A549 (cell line): ENCODE measurements around the gene VSTM4. TPM values are rescaled to one million over a fixed set of nuclear protein-coding genes. Genes with fewer than 3 reads are reported as not detected.

ENCODE experiments used
- ATAC-seq, 2 experiments: fragments of 200-7000 bp in 1 of 2; fragments of >200 bp in 1 of 2; cut with Nextera tagmentation in 1 of 2; cut with Tn5 transposase in 1 of 2; 3 replicates each; pipeline versions ENCODE4 v1.8.0 to v1.9.1; 2018 to 2020; ENCODE audit warnings: mild to moderate bottlenecking in 1 of 2, moderate library complexity in 1 of 2
- CTCF ChIA-PET: fragments of 300-600 bp; sonication (Branson Sonifier 250); formaldehyde crosslinking; extraction: SDS; loops from one replicate; lab custom pipeline; 2021; ENCODE audit warnings: antibody characterized with exemption, inconsistent platforms; lab: Yijun Ruan, JAX
- POLR2A ChIA-PET: fragments of 350-600 bp; formaldehyde crosslinking; extraction: SDS; loops from one replicate; lab custom pipeline; 2021; ENCODE audit warnings: antibody characterized with exemption, inconsistent platforms; lab: Yijun Ruan, JAX
- DNase-seq, 2 experiments: peaks; one replicate each; pipeline versions ENCODE4 v3.0.0 to v3.0.0-alpha.2; 2011 to 2016; ENCODE audit warnings: low read depth in 1 of 2, low spot score in 1 of 2
- FAIRE-seq: peaks from 2 replicates; lab custom pipeline; 2011; peaks lifted over from hg19 to GRCh38; lab: Jason Lieb, UNC
- H3K27ac ChIP-seq, 2 experiments: fragments of >200 bp; sonication (Bioruptor Twin); formaldehyde crosslinking; 3 replicates each; pipeline ENCODE4 v1.5.1; 2016 to 2017
- H3K4me1 ChIP-seq: fragments of >200 bp; sonication (Bioruptor Twin); formaldehyde crosslinking; 3 replicates; pipeline ENCODE4 v1.6.1; 2016
- H3K4me2 ChIP-seq: fragments of >200 bp; sonication (Bioruptor Twin); formaldehyde crosslinking; 3 replicates; pipeline ENCODE4 v1.6.1; 2016
- H3K4me3 ChIP-seq: fragments of >200 bp; sonication (Bioruptor Twin); formaldehyde crosslinking; 3 replicates; pipeline ENCODE4 v1.5.1; 2016
- H3K9me3 ChIP-seq: fragments of >200 bp; sonication (Bioruptor Twin); formaldehyde crosslinking; 3 replicates; pipeline ENCODE4 v1.6.1; 2016
- CEBPB ChIP-seq, 2 experiments: fragments of >200 bp in 1 of 2; sonication (Bioruptor Twin) in 1 of 2; formaldehyde crosslinking in 1 of 2; IDR thresholded peaks; 2 replicates each; pipeline ENCODE4 v1.6.1; 2012 to 2016
- CHD2 ChIP-seq: fragments of 150-350 bp; IDR thresholded peaks from 2 replicates; pipeline ENCODE4 v1.6.1; 2014; ENCODE audit warnings: low read length; ENCODE audit not compliant: partially characterized antibody
- EP300 ChIP-seq, 2 experiments: fragments of >200 bp; sonication (Bioruptor Twin); formaldehyde crosslinking; IDR thresholded peaks; 2 replicates in 1 of 2; 3 replicates in 1 of 2; pipeline ENCODE4 v1.6.1; 2016 to 2017
- ESRRA ChIP-seq: fragments of 150-350 bp; IDR thresholded peaks from 2 replicates; pipeline ENCODE4 v1.6.1; 2014; ENCODE audit warnings: mild to moderate bottlenecking, low read length, borderline replicate concordance
- JUNB ChIP-seq: fragments of >200 bp; sonication (Bioruptor Twin); formaldehyde crosslinking; IDR thresholded peaks from 2 replicates; pipeline ENCODE4 v1.6.1; 2016
- MYC ChIP-seq: IDR thresholded peaks from 2 replicates; pipeline ENCODE4 v1.6.1; 2012; ENCODE audit warnings: mild to moderate bottlenecking, inconsistent platforms, low read length, improper control_type of control experiment, borderline replicate concordance
- NPAS2 ChIP-seq: fragments of 250-450 bp; sonication (Bioruptor Pico); IDR thresholded peaks from 2 replicates; pipeline ENCODE4 v1.8.0; 2022; ENCODE audit warnings: mild to moderate bottlenecking, moderate library complexity, borderline replicate concordance
- POLR2AphosphoS2 ChIP-seq: conservative IDR thresholded peaks from 2 replicates; pipeline ENCODE4 v1.6.1; 2012; ENCODE audit warnings: low read length, improper control_type of control experiment, inconsistent platforms
- RAD21 ChIP-seq, 2 experiments: fragments of >200 bp in 1 of 2; sonication (Bioruptor Twin) in 1 of 2; formaldehyde crosslinking in 1 of 2; IDR thresholded peaks in 1 of 2; conservative IDR thresholded peaks in 1 of 2; 2 replicates in 1 of 2; 3 replicates in 1 of 2; pipeline ENCODE4 v1.6.1; 2012 to 2018; ENCODE audit warnings: inconsistent platforms in 1 of 2
- RCOR1 ChIP-seq: fragments of 150-350 bp; IDR thresholded peaks from 2 replicates; pipeline ENCODE4 v1.6.1; 2014; ENCODE audit warnings: antibody characterized with exemption, low read length, low read depth
- ZFP36 ChIP-seq: fragments of 450-650 bp; IDR thresholded peaks from 2 replicates; pipeline ENCODE4 v1.6.1; 2014; ENCODE audit warnings: borderline replicate concordance; ENCODE audit not compliant: partially characterized antibody
- WGBS: methylation state at CpG from one replicate; pipeline ENCODE4 v1.1.6; 2017; ENCODE audit errors: missing lambda C conversion rate; 5-methylcytosine and 5-hydroxymethylcytosine counted together
- polyA plus RNA-seq, 4 experiments: library from polyadenylated mRNA; depleted of rRNA in 3 of 4; stranded (reverse); fragments of >200 nt; fragmentation: RNase III in 1 of 4; extraction: RNeasy Plus Mini Kit Qiagen cat#74134 plus additional on column Dnase treatment in 1 of 4; gene quantifications; 2 replicates in 3 of 4; 3 replicates in 1 of 4; pipeline ENCODE4 v1.2.3, GENCODE V29; 2011 to 2017
- TF ChIP-seq, protein P1 (sequence below): IDR thresholded peaks from 2 replicates; pipeline ENCODE4 v1.6.1; 2012
- TF ChIP-seq, protein P2 (sequence below): fragments of >200 bp; sonication (Bioruptor Twin); formaldehyde crosslinking; IDR thresholded peaks from 3 replicates; pipeline ENCODE4 v1.5.1; 2016
- TF ChIP-seq, protein P3 (sequence below): fragments of 250-450 bp; sonication (Bioruptor Pico); IDR thresholded peaks from 2 replicates; pipeline ENCODE4 v1.5.0; 2021; ENCODE audit warnings: mild to moderate bottlenecking, moderate library complexity, borderline replicate concordance
- TF ChIP-seq, protein P4 (sequence below): fragments of >200 bp; sonication (Bioruptor Twin); formaldehyde crosslinking; IDR thresholded peaks from 3 replicates; pipeline ENCODE4 v1.6.1; 2016
- TF ChIP-seq, protein P5 (sequence below): fragments of 200-600 bp; sonication (generic); IDR thresholded peaks from 2 replicates; pipeline ENCODE4 v1.6.1; 2016; ENCODE audit warnings: antibody characterized with exemption, mild to moderate bottlenecking, moderate library complexity
- TF ChIP-seq, protein P6 (sequence below): IDR thresholded peaks from 2 replicates; pipeline ENCODE4 v1.6.1; 2012

Gene VSTM4
- polyA plus RNA-seq, 2 of the 4 experiments (the other 2 are of a cell fraction) = 0.18 to 0.53 TPM

DNA sequence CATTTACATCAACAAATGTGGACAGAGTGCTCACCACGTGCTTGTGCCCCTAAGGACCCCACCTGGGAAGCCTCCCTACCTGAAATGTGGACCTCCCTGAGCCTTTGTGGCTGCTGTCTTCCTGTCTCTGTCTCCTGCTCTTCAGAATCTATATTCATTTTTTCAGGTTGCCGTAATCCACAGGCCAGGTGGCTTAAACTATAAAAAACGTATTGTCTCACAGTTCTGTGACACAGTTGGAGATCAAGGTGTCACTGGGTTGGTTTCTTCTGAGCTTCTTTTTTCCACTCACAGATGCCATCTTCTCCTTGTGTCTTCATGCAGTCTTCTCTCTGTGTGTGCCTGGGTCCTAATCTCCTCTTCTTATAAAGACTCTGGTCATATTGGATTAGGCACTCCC, 5.6 kb upstream of the VSTM4 start:
- Histone ChIP-seq H3K4me2 (no peak overlapping the region), H3K4me3 (no peak overlapping the region), H3K9me3 (no peaks in the 10 kb centered on the region), H3K4me1 (no peaks in the 10 kb centered on the region)
- ATAC-seq (no peak), DNase-seq (no peak)
- 26% methylated on average over 3 of the region's 3 CpGs for WGBS
- CTCF ChIA-PET = interaction anchor here (1.1 to 1.3 kb wide), 2 partner anchors 19 to 43 kb away, joined by 3 to 5 read pairs; no protein-coding TSS in a partner anchor
- POLR2A ChIA-PET = no interaction called here
- TF ChIP-seq, protein P1, sequence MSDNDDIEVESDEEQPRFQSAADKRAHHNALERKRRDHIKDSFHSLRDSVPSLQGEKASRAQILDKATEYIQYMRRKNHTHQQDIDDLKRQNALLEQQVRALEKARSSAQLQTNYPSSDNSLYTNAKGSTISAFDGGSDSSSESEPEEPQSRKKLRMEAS = no peak
- TF ChIP-seq RAD21 (conservative IDR thresholded peaks at IDR 0.05 in 1 of 2, IDR thresholded peaks at IDR 0.05 in 1 of 2) (no peak), POLR2AphosphoS2 (no peak), EP300 (IDR thresholded peaks at IDR 0.05) (no peak), CHD2 (no peak), RCOR1 (no peak), ZFP36 (no peak), JUNB (no peak), MYC (no peak)
- TF ChIP-seq, protein P2, sequence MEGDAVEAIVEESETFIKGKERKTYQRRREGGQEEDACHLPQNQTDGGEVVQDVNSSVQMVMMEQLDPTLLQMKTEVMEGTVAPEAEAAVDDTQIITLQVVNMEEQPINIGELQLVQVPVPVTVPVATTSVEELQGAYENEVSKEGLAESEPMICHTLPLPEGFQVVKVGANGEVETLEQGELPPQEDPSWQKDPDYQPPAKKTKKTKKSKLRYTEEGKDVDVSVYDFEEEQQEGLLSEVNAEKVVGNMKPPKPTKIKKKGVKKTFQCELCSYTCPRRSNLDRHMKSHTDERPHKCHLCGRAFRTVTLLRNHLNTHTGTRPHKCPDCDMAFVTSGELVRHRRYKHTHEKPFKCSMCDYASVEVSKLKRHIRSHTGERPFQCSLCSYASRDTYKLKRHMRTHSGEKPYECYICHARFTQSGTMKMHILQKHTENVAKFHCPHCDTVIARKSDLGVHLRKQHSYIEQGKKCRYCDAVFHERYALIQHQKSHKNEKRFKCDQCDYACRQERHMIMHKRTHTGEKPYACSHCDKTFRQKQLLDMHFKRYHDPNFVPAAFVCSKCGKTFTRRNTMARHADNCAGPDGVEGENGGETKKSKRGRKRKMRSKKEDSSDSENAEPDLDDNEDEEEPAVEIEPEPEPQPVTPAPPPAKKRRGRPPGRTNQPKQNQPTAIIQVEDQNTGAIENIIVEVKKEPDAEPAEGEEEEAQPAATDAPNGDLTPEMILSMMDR = no peak
- TF ChIP-seq, protein P3, sequence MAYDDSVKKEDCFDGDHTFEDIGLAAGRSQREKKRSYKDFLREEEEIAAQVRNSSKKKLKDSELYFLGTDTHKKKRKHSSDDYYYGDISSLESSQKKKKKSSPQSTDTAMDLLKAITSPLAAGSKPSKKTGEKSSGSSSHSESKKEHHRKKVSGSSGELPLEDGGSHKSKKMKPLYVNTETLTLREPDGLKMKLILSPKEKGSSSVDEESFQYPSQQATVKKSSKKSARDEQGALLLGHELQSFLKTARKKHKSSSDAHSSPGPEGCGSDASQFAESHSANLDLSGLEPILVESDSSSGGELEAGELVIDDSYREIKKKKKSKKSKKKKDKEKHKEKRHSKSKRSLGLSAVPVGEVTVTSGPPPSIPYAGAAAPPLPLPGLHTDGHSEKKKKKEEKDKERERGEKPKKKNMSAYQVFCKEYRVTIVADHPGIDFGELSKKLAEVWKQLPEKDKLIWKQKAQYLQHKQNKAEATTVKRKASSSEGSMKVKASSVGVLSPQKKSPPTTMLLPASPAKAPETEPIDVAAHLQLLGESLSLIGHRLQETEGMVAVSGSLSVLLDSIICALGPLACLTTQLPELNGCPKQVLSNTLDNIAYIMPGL (CRISPR knock-in tag) = no peak
- TF ChIP-seq, protein P4, sequence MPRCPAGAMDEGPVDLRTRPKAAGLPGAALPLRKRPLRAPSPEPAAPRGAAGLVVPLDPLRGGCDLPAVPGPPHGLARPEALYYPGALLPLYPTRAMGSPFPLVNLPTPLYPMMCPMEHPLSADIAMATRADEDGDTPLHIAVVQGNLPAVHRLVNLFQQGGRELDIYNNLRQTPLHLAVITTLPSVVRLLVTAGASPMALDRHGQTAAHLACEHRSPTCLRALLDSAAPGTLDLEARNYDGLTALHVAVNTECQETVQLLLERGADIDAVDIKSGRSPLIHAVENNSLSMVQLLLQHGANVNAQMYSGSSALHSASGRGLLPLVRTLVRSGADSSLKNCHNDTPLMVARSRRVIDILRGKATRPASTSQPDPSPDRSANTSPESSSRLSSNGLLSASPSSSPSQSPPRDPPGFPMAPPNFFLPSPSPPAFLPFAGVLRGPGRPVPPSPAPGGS = no peak
- TF ChIP-seq, all 56 proteins: peak for 0
- FAIRE-seq = no peak
- H3K27ac ChIP-seq = no peak overlapping the region

DNA sequence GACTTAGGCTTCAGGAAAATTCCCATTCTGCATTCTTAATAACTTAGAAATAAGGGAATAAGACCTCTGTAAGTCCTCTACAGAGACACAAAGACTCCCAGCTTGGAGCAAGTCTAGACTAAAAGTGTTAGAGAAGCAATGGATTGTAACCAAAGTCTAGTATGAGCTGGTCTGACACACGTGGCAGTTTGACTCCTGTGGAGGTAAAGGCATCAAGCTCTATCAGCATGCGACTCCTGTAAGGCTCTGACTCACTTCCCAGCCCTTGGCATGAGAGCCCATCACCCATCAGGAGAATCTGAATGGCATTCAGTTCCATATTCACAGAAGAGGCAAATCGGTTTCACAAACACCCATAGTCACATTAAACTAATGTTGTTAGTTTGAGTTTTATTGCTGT, 4.4 kb upstream of the VSTM4 start:
- no peaks in the 10 kb centered on the region for H3K9me3 ChIP-seq
- no peak overlapping the region for H3K27ac ChIP-seq
- DNase-seq (no peak), FAIRE-seq (no peak), ATAC-seq (no peak)
- 6% methylated on average over 3 of the region's 3 CpGs for WGBS
- no peak overlapping the region for H3K4me3 ChIP-seq
- TF ChIP-seq ESRRA (no peak), NPAS2 (no peak), CEBPB (IDR thresholded peaks at IDR 0.05) (no peak)
- TF ChIP-seq, protein P5, sequence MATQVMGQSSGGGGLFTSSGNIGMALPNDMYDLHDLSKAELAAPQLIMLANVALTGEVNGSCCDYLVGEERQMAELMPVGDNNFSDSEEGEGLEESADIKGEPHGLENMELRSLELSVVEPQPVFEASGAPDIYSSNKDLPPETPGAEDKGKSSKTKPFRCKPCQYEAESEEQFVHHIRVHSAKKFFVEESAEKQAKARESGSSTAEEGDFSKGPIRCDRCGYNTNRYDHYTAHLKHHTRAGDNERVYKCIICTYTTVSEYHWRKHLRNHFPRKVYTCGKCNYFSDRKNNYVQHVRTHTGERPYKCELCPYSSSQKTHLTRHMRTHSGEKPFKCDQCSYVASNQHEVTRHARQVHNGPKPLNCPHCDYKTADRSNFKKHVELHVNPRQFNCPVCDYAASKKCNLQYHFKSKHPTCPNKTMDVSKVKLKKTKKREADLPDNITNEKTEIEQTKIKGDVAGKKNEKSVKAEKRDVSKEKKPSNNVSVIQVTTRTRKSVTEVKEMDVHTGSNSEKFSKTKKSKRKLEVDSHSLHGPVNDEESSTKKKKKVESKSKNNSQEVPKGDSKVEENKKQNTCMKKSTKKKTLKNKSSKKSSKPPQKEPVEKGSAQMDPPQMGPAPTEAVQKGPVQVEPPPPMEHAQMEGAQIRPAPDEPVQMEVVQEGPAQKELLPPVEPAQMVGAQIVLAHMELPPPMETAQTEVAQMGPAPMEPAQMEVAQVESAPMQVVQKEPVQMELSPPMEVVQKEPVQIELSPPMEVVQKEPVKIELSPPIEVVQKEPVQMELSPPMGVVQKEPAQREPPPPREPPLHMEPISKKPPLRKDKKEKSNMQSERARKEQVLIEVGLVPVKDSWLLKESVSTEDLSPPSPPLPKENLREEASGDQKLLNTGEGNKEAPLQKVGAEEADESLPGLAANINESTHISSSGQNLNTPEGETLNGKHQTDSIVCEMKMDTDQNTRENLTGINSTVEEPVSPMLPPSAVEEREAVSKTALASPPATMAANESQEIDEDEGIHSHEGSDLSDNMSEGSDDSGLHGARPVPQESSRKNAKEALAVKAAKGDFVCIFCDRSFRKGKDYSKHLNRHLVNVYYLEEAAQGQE = no peak
- TF ChIP-seq, protein P1 = no peak
- TF ChIP-seq, protein P6, sequence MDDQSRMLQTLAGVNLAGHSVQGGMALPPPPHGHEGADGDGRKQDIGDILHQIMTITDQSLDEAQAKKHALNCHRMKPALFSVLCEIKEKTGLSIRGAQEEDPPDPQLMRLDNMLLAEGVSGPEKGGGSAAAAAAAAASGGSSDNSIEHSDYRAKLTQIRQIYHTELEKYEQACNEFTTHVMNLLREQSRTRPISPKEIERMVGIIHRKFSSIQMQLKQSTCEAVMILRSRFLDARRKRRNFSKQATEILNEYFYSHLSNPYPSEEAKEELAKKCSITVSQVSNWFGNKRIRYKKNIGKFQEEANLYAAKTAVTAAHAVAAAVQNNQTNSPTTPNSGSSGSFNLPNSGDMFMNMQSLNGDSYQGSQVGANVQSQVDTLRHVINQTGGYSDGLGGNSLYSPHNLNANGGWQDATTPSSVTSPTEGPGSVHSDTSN = no peak
- no peaks in the 10 kb centered on the region for H3K4me1 ChIP-seq
- H3K4me2 ChIP-seq = no peak overlapping the region
- CTCF ChIA-PET = interaction anchor here (1.3 kb wide), 1 partner anchor 20 kb away, joined by 5 read pairs; no protein-coding TSS in a partner anchor
- POLR2A ChIA-PET = no interaction called here
